ENCODE measurements around the gene MRPS24.
"Not testable (repeated sequence)": the region's sequence is repeated elsewhere in the genome, so short reads cannot be mapped to it uniquely, and the experiment has no call there.

MRPS24 gene

DNA sequence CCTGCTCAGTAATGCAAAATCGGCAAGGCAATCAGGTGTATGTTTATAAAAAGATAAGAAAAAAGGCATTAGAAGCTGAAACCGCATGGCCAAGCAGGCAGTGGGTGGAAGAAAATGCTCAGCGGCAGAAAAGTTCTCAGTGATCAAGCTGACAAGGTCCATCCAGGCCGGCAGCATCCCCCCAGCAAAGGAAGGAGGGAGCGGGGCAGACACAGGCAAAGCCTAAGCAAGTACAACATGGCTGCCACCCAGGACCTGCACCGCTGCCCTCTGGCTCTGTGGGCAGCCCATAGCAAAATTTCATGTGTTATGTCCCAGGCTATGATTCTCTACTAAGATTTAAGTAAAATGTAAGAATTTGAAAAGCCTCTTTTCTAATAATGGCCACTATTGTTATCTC, 45.4 kb downstream of the MRPS24 start:
- no peak for DNase-seq (ENCODE audit: low read depth)
- TF ChIP-seq, protein P1, sequence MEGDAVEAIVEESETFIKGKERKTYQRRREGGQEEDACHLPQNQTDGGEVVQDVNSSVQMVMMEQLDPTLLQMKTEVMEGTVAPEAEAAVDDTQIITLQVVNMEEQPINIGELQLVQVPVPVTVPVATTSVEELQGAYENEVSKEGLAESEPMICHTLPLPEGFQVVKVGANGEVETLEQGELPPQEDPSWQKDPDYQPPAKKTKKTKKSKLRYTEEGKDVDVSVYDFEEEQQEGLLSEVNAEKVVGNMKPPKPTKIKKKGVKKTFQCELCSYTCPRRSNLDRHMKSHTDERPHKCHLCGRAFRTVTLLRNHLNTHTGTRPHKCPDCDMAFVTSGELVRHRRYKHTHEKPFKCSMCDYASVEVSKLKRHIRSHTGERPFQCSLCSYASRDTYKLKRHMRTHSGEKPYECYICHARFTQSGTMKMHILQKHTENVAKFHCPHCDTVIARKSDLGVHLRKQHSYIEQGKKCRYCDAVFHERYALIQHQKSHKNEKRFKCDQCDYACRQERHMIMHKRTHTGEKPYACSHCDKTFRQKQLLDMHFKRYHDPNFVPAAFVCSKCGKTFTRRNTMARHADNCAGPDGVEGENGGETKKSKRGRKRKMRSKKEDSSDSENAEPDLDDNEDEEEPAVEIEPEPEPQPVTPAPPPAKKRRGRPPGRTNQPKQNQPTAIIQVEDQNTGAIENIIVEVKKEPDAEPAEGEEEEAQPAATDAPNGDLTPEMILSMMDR (IDR thresholded peaks at IDR 0.05; ENCODE audit: insufficient read depth, low read depth, low read length, missing control alignments) = no peak
- H3K4me3 ChIP-seq (ENCODE audit: low read length) = no peak overlapping the region

DNA sequence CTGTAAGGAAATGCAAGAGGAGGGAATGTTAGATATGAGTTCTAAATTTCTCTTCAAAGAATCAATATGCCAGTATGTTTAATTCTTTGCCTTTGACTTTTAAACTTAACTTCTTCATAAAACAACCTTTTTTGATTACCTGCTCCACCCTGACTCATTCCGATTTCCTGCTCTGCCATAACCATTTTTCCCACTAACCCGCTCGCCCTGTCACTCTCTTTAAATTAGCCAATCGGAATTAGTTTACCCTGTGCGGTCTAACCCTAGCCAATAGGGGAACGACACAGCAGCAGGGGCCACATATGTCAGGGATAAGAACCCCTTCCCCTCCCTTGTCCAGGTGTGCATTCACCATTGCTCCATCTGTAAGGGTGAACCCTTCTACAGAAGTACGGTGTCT, 45.9 kb downstream of the MRPS24 start:
- not testable (repeated sequence) for DNase-seq (ENCODE audit: low read depth)

More for the DNA sequence above, 45.9 kb downstream of the MRPS24 start:
- H3K4me3 ChIP-seq (ENCODE audit: low read length) = not testable (repeated sequence)
